Right lobe of liver (tissue), 4 donors: Measurements from ENCODE around the gene ATXN1.

Experiments used
- CTCF ChIP-seq, 4 donors: fragments of 200-600 bp in 3 of 4; fragments of 450-650 bp in 1 of 4; IDR thresholded peaks; one replicate each; pipeline versions ENCODE4 v1.5.1 to v1.8.0; 2016 to 2022; ENCODE audit warnings: antibody characterized with exemption in 4 of 4, mild to moderate bottlenecking in 2 of 4
- POLR2A ChIP-seq: fragments of 450-650 bp; IDR thresholded peaks from one replicate; pipeline ENCODE4 v1.6.1; 2017; ENCODE audit warnings: antibody characterized with exemption, mild to moderate bottlenecking
- donor health status: DM: no; HTN: no; CAD: no.
- donor health status: DM: no; HTN: no; CAD: no.
- donor health status: DM: no; HTN: yes; CAD: no.

- TF ChIP-seq POLR2A, result no peak
- TF ChIP-seq CTCF (IDR thresholded peaks at IDR 0.05), result no peak
Measured at GRCh38 chr6:16326971-16327776, 434.1 kb downstream of the ATXN1 start.
